Sigmoid colon (tissue), 7 donors: Measurements from ENCODE around the gene DOLPP1. TPM values are rescaled to one million over a fixed set of nuclear protein-coding genes. Genes with fewer than 3 reads are reported as not detected.
"Not testable (repeated sequence)": the region's sequence is repeated elsewhere in the genome, so short reads cannot be mapped to it uniquely, and the experiment has no call there.

ENCODE experiments used
- DNase-seq: peaks from one replicate; pipeline ENCODE4 v3.0.0-alpha.2; 2019
- H3K27ac ChIP-seq, 4 donors: fragments of 200-600 bp; sonication (generic); one replicate each; pipeline ENCODE4 v1.5.1; 2016 to 2019; ENCODE audit warnings: mild to moderate bottlenecking in 1 of 4
- H3K27me3 ChIP-seq, 3 donors: fragments of 200-600 bp; sonication (generic); one replicate each; pipeline ENCODE4 v1.5.1; 2019; ENCODE audit warnings: mild to moderate bottlenecking in 1 of 3
- H3K36me3 ChIP-seq, 4 donors: fragments of 200-600 bp; sonication (generic); one replicate each; pipeline ENCODE4 v1.5.1; 2016 to 2019
- H3K4me1 ChIP-seq, 4 donors: fragments of 200-600 bp; sonication (generic); one replicate each; pipeline ENCODE4 v1.5.1; 2017 to 2019
- H3K4me3 ChIP-seq, 4 donors: fragments of 200-600 bp; sonication (generic); one replicate each; pipeline ENCODE4 v1.5.1; 2017 to 2019; ENCODE audit warnings: mild to moderate bottlenecking in 2 of 4, moderate library complexity in 1 of 4
- H3K9me3 ChIP-seq, 4 donors: fragments of 200-600 bp in 3 of 4; sonication (generic) in 3 of 4; one replicate each; pipeline versions ENCODE4 v1.5.1 to v1.6.1; 2013 to 2019
- CTCF ChIP-seq, 4 experiments: fragments of 450-650 bp in 3 of 4; fragments of 200-600 bp in 1 of 4; IDR thresholded peaks; one replicate each; pipeline ENCODE4 v1.5.1; 2016 to 2019; ENCODE audit warnings: antibody characterized with exemption in 4 of 4, mild to moderate bottlenecking in 3 of 4, moderate library complexity in 2 of 4
- EP300 ChIP-seq, 4 donors: sonication (generic); formaldehyde crosslinking; IDR thresholded peaks; one replicate each; pipeline ENCODE4 v1.6.1; 2017; ENCODE audit warnings: antibody characterized with exemption in 4 of 4
- POLR2A ChIP-seq, 2 donors: fragments of 450-650 bp; IDR thresholded peaks; one replicate each; pipeline ENCODE4 v1.6.1; 2016; ENCODE audit warnings: antibody characterized with exemption in 2 of 2, mild to moderate bottlenecking in 2 of 2, moderate library complexity in 2 of 2
- POLR2AphosphoS5 ChIP-seq, 4 donors: sonication (generic); formaldehyde crosslinking; IDR thresholded peaks; one replicate each; pipeline ENCODE4 v1.6.1; 2017; ENCODE audit warnings: antibody characterized with exemption in 4 of 4
- WGBS, 2 donors: extraction: QIAGEN DNeasy Blood & Tissue Kit; methylation state at CpG; one replicate each; pipeline ENCODE4 v1.1.7; 2013; 5-methylcytosine and 5-hydroxymethylcytosine counted together
- intact Hi-C: fragments of 100-400 bp; cut with DNase I; formaldehyde crosslinking; loops from one replicate; pipeline ENCODE4 v1.15.1; 2023
- polyA plus RNA-seq, 3 donors: library from polyadenylated mRNA; stranded (reverse); fragments of 200-250 nt; gene quantifications; one replicate each; pipeline ENCODE4 v1.2.3, GENCODE V29; 2013
- total RNA-seq, 4 donors: library from RNA; depleted of rRNA; stranded (reverse); fragments of >200 nt; gene quantifications; one replicate each; pipeline ENCODE4 v1.1.0, GENCODE V29; 2016
- donor health status: healthy with polysubstance abuse.
- donor health status: Bipolar disorder and iron deficiency.
- donor health status: healthy.

DOLPP1 gene
- total and polyA plus RNA-seq, 7 donors = 2.3 to 39.4 (median 4.3) TPM

GRCh38 chr9:129113645-129114304 lies 32.9 kb downstream of the DOLPP1 start:
- Histone ChIP-seq H3K4me1 (peaks cover 0 to 36% (median 27%) of the 10 kb centered on the region in 4 donors), H3K27me3 (no peaks in the 10 kb centered on the region), H3K9me3 (no peaks in the 10 kb centered on the region), H3K27ac (no peak overlapping the region), H3K4me3 (no peak overlapping the region), H3K36me3 (no peaks in the 10 kb centered on the region)
- intact Hi-C loops = no loop called here
- no peak for TF ChIP-seq POLR2AphosphoS5 (IDR thresholded peaks at IDR 0.05)
- TF ChIP-seq POLR2A (IDR thresholded peaks at IDR 0.05) = no peak
- no peak for TF ChIP-seq EP300 (IDR thresholded peaks at IDR 0.05)
- TF ChIP-seq CTCF (IDR thresholded peaks at IDR 0.05) = no peak
- no peak for DNase-seq
- 88 to 92% methylated on average over 17 of the region's 17 CpGs for WGBS, 2 donors

GRCh38 chr9:129118799-129119198 lies 37.9 kb downstream of the DOLPP1 start:
- intact Hi-C loops = no loop called here
- no peak for DNase-seq
- Histone ChIP-seq H3K27ac (no peak overlapping the region), H3K27me3 (no peaks in the 10 kb centered on the region), H3K9me3 (no peaks in the 10 kb centered on the region), H3K36me3 (peaks cover 0 to 33% (median 16%) of the 10 kb centered on the region in 4 donors), H3K4me1 (peaks cover 0 to 5% (median 0%) of the 10 kb centered on the region in 4 donors), H3K4me3 (no peak overlapping the region)
- 78 to 85% methylated on average over 4 of the region's 4 CpGs for WGBS, 2 donors
- TF ChIP-seq EP300 (IDR thresholded peaks at IDR 0.05) (no peak), CTCF (IDR thresholded peaks at IDR 0.05) (no peak), POLR2AphosphoS5 (IDR thresholded peaks at IDR 0.05) (no peak), POLR2A (IDR thresholded peaks at IDR 0.05) (no peak)

GRCh38 chr9:129121483-129121882 lies 40.6 kb downstream of the DOLPP1 start:
- DNase-seq = no peak
- WGBS, 2 donors = 76 to 83% methylated on average over 3 of the region's 3 CpGs
- Histone ChIP-seq H3K4me3 (no peak overlapping the region), H3K27me3 (no peaks in the 10 kb centered on the region), H3K36me3 (peaks cover 0 to 53% (median 22%) of the 10 kb centered on the region in 4 donors), H3K4me1 (no peaks in the 10 kb centered on the region), H3K9me3 (no peaks in the 10 kb centered on the region), H3K27ac (no peak overlapping the region)
- intact Hi-C loops = no loop called here
- TF ChIP-seq POLR2A (IDR thresholded peaks at IDR 0.05) (no peak), EP300 (IDR thresholded peaks at IDR 0.05) (no peak), POLR2AphosphoS5 (IDR thresholded peaks at IDR 0.05) (no peak), CTCF (IDR thresholded peaks at IDR 0.05) (no peak)

- H3K27me3 ChIP-seq = no peaks in the 10 kb centered on the region
- H3K4me3 ChIP-seq = no peak overlapping the region
- no peak for DNase-seq
- intact Hi-C loops = no loop called here
- H3K36me3 ChIP-seq = peaks cover 0 to 53% (median 23%) of the 10 kb centered on the region in 4 donors
- H3K9me3 ChIP-seq = no peaks in the 10 kb centered on the region
- 93 to 98% methylated on average over 1 of the region's 1 CpG for WGBS, 2 donors
- H3K4me1 ChIP-seq = no peaks in the 10 kb centered on the region
- TF ChIP-seq POLR2A (IDR thresholded peaks at IDR 0.05) (no peak), EP300 (IDR thresholded peaks at IDR 0.05) (no peak), POLR2AphosphoS5 (IDR thresholded peaks at IDR 0.05) (no peak), CTCF (IDR thresholded peaks at IDR 0.05) (no peak)
- H3K27ac ChIP-seq = no peak overlapping the region
Observed at GRCh38 chr9:129122133-129122532, 41.2 kb downstream of the DOLPP1 start.

GRCh38 chr9:129122976-129123375 lies 42.1 kb downstream of the DOLPP1 start:
- H3K4me1 ChIP-seq, H3K9me3 ChIP-seq, H3K27me3 ChIP-seq, DNase-seq, H3K27ac ChIP-seq, H3K4me3 ChIP-seq, intact Hi-C loops: not testable (repeated sequence)
- peaks cover 0 to 58% (median 24%) of the 10 kb centered on the region in 4 donors for H3K36me3 ChIP-seq
- 92 to 96% methylated on average over 15 of the region's 15 CpGs for WGBS, 2 donors
